ENCODE measurements around the gene OR51I1.

OR51I1 gene

DNA sequence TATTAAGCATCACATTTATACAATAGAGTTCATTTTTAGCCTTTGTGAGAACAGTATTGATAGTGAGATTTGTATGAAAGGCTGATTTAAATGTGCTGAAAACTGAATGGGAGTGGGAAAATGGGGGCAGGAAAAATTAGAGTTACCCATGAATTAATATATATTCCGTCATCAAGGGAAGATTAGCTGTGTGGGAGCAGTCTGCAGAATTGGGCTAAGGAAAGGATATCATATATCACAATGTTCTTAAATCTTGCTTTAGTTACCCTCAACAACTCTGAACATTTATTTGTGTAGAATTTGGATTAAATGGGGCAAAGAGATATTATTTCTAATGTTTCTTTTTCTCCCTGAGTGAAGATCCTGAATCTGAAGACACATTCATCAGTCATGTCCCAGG lies 19.5 kb downstream of the OR51I1 start, which contains the start of gene OR51Q1:
OR51Q1 (plus strand) TSS at position 301 of the 400 bp plus-strand sequence; CDS start at position 391, 90 bp downstream.
- no peak within 1 kb of the TSS for H3K4me3 ChIP-seq (ENCODE audit: severe bottlenecking)
- H3K27me3 ChIP-seq (ENCODE audit: insufficient read depth, poor library complexity, severe bottlenecking): peaks cover 10% of the 10 kb centered on the region
- no peak for TF ChIP-seq CTCF (IDR thresholded peaks at IDR 0.05; ENCODE audit: poor library complexity, severe bottlenecking)
- H3K36me3 ChIP-seq (ENCODE audit: low read depth): no peaks in the 10 kb centered on the region
- no peak for ATAC-seq (ENCODE audit: low read depth)
- no peaks in the 10 kb centered on the region for H3K4me1 ChIP-seq (ENCODE audit: insufficient read depth, poor library complexity, severe bottlenecking)
- no peaks in the 10 kb centered on the region for H3K9me3 ChIP-seq (ENCODE audit: severe bottlenecking)
- H3K27ac ChIP-seq (ENCODE audit: poor library complexity, severe bottlenecking): no peak within 1 kb of the TSS
- DNase-seq (ENCODE audit: low spot score): no peak

DNA sequence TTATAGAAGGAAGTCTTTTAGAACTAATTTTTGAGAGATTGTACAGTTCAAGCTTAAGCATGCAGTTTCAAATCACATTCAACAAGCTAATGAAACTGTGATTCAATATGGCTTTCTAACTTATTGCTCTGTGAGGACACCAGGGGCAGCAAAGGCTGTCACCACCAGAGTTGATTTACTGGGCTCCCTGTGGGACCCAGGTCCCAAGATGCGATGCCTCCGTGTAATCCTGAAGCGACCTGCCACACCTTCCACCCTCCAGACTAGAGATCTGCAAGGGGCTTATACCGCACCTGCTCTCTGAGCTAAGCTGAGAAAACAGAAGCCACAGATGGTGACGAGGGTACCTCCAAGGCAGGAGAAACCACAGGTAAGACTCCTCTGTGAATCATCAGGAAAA lies 20.3 kb downstream of the OR51I1 start:
- Histone ChIP-seq H3K9me3 (ENCODE audit: severe bottlenecking) (no peaks in the 10 kb centered on the region), H3K27ac (ENCODE audit: poor library complexity, severe bottlenecking) (no peak overlapping the region), H3K36me3 (ENCODE audit: low read depth) (no peaks in the 10 kb centered on the region), H3K4me1 (ENCODE audit: insufficient read depth, poor library complexity, severe bottlenecking) (no peaks in the 10 kb centered on the region), H3K27me3 (ENCODE audit: insufficient read depth, poor library complexity, severe bottlenecking) (peaks cover 7% of the 10 kb centered on the region), H3K4me3 (ENCODE audit: severe bottlenecking) (no peak overlapping the region)
- ATAC-seq (ENCODE audit: low read depth): no peak
- TF ChIP-seq CTCF (IDR thresholded peaks at IDR 0.05; ENCODE audit: poor library complexity, severe bottlenecking): no peak
- no peak for DNase-seq (ENCODE audit: low spot score)

DNA sequence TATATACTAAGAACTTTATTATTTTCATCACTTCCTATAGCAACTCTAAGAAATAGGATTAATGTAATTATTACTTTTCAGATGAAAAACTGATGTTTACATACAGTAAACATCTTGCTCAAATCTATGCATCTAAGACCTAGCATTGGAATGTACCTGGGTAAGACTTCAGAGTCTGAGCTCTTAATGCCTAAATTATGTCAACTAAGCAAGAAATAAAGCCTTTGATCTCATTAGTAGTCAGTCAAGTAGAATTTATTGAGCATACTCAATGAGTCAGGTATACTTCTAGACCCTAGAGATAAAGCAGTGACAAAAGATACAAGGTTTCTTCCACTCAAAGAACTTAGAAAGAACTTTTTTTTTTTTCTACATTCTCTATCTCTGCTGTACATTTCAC lies 36.1 kb downstream of the OR51I1 start:
- no peak for DNase-seq (ENCODE audit: low spot score)
- Histone ChIP-seq H3K9me3 (ENCODE audit: severe bottlenecking) (no peaks in the 10 kb centered on the region), H3K4me3 (ENCODE audit: severe bottlenecking) (no peak overlapping the region), H3K36me3 (ENCODE audit: low read depth) (no peaks in the 10 kb centered on the region), H3K4me1 (ENCODE audit: insufficient read depth, poor library complexity, severe bottlenecking) (no peaks in the 10 kb centered on the region), H3K27me3 (ENCODE audit: insufficient read depth, poor library complexity, severe bottlenecking) (peaks cover 15% of the 10 kb centered on the region), H3K27ac (ENCODE audit: poor library complexity, severe bottlenecking) (no peak overlapping the region)
- TF ChIP-seq CTCF (IDR thresholded peaks at IDR 0.05; ENCODE audit: poor library complexity, severe bottlenecking): no peak
- ATAC-seq (ENCODE audit: low read depth): no peak

GRCh38 chr11:5398936-5399335 lies 42.4 kb downstream of the OR51I1 start:
- Histone ChIP-seq H3K27ac (ENCODE audit: poor library complexity, severe bottlenecking) (no peak overlapping the region), H3K4me3 (ENCODE audit: severe bottlenecking) (no peak overlapping the region), H3K36me3 (ENCODE audit: low read depth) (no peaks in the 10 kb centered on the region), H3K4me1 (ENCODE audit: insufficient read depth, poor library complexity, severe bottlenecking) (no peaks in the 10 kb centered on the region), H3K27me3 (ENCODE audit: insufficient read depth, poor library complexity, severe bottlenecking) (no peaks in the 10 kb centered on the region), H3K9me3 (ENCODE audit: severe bottlenecking) (no peaks in the 10 kb centered on the region)
- no peak for DNase-seq (ENCODE audit: low spot score)
- ATAC-seq (ENCODE audit: low read depth): no peak
- TF ChIP-seq CTCF (IDR thresholded peaks at IDR 0.05; ENCODE audit: poor library complexity, severe bottlenecking): no peak

DNA sequence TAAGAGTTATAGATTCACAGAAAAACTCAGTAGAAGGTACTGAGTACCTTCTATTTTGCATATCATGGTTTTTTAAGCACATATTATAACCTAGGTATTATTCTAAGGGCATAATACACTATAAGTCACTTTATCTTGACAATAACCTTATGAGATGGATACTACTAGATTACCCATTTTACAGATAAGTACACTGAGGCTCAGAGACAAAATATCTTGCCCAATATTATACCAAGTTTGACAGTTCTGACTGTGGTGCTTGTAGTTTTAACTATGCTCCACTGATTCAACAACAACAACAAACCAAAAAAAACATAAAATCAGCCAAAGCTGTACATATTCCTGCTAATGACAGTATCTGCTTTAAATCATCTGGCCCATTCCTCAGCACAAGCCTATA lies 47.2 kb downstream of the OR51I1 start:
- Histone ChIP-seq H3K4me3 (ENCODE audit: severe bottlenecking) (no peak overlapping the region), H3K27me3 (ENCODE audit: insufficient read depth, poor library complexity, severe bottlenecking) (peaks cover 5% of the 10 kb centered on the region), H3K36me3 (ENCODE audit: low read depth) (no peaks in the 10 kb centered on the region), H3K27ac (ENCODE audit: poor library complexity, severe bottlenecking) (no peak overlapping the region), H3K9me3 (ENCODE audit: severe bottlenecking) (no peaks in the 10 kb centered on the region), H3K4me1 (ENCODE audit: insufficient read depth, poor library complexity, severe bottlenecking) (no peaks in the 10 kb centered on the region)
- DNase-seq (ENCODE audit: low spot score) (no peak), ATAC-seq (ENCODE audit: low read depth) (no peak)
- TF ChIP-seq CTCF (IDR thresholded peaks at IDR 0.05; ENCODE audit: poor library complexity, severe bottlenecking): no peak
